HG03175 (cell line): ENCODE data around the gene SNX14.
"Not testable (repeated sequence)": the region's sequence is repeated elsewhere in the genome, so short reads cannot be mapped to it uniquely, and the experiment has no call there.

ENCODE experiments used
- ATAC-seq: cut with Tn5 transposase; IDR thresholded peaks from one replicate; pipeline ENCODE4 v1.9.1; 2021; ENCODE audit warnings: mild to moderate bottlenecking, moderate library complexity; ENCODE audit not compliant: unreplicated experiment

SNX14 gene

DNA sequence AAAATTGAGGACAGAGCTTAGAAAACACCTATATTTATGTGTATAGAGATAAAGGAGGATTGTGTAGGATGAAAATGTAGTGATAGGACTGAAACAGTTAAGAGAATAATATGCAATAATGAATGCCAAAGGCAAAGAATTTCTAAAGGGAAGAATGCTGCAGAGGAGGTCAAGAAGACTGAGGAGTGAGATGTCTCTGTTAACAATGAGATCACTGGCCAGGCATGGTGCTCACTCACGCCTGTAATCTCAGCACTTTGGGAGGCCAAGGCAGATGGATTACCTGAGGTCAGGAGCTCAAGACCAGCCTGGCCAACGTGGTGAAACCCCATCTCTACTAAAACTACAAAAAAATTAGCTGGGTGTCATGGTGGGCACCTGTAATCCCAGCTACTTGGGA is 69.4 kb downstream of the SNX14 start:
- ATAC-seq: not testable (repeated sequence)

DNA sequence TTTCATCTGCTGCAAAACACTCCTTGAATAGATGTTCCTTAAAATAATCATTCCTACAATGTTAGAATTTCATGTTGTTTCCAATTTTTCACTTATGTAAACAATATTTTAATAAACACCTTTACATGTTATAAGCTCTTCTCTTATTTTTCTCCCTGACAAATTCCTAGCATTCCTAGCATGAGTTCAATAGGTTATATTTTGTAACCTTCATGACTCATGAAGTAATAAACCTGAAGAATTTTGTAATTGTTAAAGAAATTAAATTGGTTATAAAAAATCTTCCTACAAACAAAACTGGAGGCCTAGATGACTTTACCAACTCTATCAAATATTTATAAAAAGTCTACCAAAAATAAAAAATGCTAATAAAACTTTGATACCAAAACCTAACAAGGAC is 77.5 kb downstream of the SNX14 start:
- no peak for ATAC-seq

DNA sequence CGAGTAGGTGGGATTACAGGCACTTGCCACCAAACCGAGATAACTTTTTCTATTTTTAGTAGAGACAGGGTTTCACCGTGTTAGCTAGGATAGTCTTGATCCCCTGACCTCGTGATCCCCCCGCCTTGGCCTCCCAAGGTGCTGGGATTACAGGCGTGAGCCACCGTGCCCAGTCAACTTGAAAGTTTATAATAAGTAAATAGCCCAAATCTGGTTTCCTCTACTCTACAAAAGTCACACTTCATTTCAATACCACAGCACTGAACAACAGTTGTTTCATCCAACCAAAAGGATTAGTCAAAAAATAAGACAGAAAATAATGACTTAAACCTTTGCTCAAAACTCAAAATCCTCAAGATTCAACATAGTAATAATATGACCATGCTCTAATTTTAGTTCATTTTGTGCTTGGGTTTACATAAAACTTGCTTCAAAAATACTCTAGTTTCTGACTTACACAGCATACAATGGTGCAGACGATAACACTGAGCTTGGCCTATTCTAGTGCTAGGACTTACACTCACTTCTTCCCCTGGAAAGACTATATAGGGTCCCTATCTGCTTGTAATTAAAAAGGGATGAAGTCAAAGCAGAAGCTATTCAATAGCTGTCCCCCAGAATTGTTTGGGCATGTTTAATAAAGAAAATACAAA is 87.1 kb downstream of the SNX14 start:
- ATAC-seq: no peak

DNA sequence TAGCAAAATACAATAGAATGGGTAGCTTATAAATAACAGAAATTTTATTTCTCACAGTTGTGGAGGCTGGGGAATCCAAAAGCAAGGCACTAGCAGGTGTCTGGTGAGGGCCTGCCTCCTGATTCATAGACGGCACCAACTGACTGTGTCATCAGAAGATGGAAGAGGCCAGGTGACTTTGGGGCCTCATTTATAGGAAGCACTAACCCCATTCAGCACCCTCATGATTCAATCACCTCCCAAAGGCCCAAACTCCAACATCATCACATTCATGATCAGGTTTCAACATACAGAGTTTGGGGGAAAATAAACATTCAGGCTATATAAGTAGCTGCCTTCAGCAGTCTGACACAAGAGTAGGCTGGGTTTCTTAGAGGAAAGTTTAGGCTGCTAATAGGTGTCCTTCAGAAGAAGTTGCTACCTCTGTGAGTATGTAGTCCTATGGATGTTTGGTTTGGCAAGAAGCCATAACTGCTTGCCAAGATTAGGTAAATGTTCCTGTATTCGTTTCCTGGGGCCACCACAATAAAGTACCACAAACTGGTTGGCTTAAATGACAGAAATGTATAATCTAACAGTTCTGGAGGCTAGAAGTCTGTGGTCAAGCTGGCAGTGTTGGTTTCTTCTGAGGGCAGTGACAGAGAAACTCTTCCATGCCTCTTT is 94.9 kb downstream of the SNX14 start:
- ATAC-seq: no peak

DNA sequence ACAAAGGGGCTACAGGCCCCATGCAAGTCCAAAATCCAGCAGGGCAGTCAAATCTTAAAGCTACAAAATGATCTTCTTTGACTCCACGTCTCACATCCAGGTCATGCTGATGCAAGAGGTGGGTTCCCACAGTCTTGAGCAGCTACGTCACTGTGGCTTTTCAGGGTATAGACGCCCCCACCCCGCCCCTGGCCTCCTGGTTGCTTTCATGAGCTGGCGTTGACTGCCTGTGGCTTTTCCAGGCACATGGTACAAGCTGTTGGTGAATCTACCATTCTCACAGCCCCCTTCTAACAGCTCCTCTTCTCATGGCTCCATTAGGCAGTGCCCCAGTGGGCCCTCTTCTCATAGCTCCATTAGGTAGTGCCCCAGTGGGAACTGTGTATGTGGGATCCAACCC is 96.8 kb downstream of the SNX14 start:
- no peak for ATAC-seq

DNA sequence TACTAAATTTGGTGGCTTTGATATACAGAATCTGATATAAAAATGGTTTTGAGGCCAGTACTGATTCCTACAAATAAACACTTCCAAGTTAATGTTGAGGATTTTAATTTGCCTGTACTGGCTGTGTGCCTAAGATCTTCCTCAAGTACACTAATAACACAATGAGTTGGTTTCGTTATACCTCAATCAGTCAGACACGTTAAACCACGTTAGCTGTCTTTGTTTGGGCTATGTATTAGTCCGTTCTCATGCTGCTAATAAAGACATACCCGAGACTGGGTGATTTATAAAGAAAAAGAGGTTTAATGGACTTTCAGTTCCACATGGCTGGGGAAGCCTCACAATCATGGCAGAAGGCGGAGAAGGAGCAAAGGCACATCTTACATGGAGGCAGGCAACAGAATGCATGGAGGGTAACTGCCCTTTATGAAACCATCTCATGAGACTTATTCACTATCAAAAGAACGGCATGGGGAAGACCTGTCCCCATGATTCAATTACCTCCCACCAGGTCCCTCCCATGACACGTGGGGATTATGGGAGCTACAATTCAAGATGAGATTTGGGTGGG is 97.6 kb downstream of the SNX14 start:
- no peak for ATAC-seq

DNA sequence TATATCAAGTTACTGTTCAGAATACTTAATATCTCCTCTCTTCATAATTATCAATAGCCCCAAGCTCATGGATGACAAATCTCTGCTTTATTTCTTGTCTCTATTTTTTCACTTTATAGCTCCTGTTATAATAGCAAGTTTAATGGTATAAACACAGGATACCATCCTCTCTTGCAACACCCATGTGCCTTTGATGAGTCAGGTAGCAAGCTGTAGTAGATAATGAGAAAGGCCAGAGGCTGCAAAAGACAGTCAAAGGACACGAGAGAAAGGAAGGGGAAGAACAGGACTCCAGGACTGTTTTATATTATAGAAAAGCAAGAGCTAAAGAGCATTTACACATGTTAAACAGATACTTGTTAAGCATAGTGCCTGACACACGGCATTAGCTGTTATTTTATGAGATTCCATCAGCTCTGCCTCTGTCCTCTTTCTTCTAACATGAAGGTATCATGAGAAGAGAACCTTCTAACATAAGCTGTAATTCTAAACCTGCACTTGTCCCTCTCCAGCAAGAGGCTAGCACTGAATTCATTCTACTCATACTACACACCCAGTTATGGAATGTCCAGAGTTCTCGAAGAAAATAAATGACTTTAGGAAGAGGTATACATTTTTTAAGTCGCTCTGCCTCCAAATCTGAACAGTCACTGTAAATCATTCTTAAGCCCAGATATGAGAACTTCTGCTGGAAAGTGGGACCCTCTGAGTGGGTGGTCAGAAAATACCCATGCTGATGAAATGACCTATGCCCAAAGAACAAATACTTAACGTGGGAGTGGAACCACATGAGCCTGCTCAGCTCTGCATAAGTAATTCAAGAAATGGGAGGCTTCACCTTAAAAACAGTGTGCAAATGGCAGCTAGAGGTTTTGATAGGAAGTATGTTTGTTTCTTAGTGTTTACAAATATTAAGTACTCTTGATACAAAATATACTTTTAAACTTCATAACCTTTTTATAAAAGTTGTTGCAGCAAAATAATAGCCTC is 98.8 kb downstream of the SNX14 start:
- ATAC-seq: no peak

DNA sequence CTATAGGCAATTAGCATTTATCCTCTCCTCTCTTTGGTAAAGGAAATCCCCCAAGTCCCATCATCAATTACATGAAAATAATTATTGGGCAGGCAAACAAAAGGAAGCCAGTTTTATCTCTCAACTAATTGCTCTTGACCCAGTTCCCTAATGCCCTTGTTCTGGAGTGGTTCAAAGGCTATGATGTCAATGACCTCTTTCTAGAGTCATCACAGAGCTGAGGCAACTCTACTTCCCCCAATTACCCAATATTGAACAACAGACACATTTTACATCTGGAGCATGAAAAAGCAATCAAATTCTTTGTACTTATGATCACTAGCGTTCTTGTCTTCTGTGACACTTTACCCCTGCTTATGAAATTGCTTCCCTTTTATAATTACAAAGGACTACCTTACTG is 100.3 kb downstream of the SNX14 start:
- ATAC-seq: no peak

DNA sequence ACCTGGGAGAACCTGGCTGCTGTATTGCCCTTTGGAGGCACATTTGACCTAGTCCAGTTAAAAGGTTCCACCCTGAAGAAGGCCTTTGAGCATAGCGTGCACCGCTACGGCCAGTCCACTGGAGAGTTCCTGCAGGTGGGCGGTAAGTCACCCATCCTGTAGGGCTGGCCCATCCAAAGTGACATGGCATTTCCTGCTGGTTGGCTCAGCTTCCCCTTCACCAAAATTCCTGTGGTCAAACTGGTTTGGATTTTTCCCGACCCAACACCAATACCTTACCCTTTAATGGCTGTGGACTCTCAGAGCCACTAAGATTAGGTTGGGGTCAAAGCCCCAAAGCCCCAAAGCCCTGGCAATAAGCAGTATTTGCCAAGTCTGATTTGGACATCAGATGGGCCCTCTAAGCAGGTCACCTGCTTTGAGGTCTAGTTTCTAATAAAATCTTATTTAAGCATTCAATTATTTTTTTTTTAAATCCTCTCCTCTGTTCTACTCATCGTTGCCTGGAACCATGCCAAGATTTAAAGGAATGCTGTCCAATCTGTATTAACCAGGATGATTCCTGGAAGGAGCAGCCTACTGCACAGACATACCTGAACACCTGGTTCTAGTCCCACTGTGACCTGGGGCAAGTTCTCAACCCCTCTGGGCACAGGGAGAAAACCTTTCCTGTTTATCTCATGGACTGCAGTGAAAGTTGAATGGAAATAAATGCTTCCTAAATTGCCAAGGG is 103.0 kb downstream of the SNX14 start:
- ATAC-seq: no peak

DNA sequence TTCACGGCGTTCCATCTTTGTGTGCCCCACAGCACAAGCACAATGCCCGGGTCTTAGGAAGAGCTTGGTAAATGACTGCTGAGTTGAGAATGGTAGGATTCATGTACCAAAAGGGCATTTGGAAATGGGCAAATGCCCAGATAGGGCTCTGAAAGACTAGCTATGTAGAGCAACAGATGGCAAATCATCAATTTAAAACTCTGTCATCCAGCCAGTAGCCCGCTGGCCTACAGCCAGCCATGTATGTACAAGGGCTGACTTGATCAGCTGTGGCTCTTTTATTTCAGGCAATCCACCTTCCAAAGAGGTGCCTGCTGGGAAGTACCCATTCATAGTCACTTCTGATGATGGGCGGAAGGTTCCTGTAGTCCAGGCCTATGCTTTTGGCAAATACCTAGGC is 108.7 kb downstream of the SNX14 start:
- no peak for ATAC-seq

DNA sequence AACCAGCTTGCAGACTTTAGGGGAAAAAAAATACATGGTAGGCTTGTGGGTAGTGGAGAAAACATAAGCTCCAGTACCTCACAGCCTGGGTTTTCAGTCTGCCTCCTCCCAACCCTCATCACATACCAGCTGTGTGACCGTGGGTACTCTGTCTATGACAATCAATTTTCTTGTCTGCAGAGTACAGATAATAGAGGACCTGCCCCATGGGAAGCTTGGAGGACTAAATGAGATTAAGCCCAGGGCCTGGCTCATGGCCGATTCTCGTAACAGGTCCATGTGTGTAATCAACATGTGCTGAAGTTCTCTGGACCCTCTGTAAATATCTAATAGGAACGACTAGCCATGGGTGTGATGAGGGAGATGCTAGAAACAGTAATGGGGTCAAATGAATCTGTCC is 109.8 kb downstream of the SNX14 start:
- no peak for ATAC-seq

DNA sequence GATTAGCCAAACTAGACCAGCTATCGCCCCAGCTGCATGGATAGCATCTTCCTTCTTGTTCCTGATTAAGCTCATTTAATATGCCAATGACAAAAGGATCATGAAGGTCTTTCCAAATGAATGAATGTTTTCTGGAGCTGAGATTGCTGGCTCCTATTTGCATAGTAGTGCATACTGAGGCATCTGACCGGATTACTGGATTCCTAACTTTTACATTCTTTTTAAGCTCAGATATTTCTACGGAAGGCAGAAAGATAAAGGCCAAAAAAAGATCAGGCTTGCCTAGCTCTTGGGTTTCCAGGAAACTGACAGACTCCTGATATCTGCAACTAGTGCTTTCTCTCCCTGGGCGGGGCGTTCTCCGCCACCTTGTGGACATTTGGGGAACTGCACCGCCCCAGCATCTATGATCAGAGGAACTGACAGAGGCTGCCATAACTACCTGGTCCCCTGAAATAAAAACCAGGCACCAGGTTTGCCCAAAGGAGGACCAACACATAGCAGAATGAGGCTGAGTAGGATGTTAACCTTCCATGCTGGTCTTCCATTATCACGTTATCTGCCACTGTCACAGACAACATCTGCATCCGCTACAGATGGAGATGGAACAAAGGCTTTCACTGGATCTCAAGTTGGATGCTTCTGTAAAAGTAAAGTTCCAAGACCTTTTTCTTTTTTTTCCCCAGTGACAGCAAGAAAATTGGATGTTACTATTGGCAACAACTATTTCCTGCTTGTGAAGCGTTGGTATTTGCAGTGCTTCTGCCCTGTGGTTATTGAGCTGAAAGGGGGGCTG is 110.6 kb downstream of the SNX14 start:
- ATAC-seq: peak; percentile 87

DNA sequence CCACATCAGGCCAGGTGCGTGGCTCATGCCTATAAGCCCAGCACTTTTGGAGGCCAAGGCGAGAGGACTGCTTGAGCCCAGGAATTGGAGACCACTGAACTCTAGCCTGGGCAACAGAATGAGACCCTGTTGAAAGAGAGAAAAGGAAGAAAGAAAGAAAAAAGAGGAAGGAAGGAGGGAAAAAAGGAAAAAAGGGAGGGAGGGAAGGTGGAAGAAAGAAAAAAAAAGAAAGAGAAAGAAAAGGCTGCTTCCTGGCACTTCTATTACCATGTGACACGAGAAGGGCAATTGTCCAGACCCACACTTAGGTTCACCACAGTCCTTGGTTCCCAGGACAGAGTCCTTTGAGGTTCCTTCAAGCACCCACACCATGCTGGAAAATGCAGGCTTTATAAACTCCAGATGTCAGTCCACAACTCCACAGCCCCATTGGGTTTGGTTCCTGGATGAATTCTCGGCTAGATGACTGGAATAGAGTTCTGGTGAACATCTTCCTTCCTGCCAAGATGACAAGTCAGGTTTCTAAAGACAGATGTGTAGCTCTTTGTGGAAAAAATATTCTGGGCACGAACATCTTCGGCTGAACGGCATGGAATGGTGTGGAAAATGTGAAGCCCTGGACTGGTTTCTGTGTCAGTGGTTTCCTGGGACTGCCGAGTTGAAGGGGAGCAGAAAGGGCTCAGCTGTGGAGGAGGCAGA is 111.3 kb downstream of the SNX14 start:
- peak; percentile 6 for ATAC-seq

DNA sequence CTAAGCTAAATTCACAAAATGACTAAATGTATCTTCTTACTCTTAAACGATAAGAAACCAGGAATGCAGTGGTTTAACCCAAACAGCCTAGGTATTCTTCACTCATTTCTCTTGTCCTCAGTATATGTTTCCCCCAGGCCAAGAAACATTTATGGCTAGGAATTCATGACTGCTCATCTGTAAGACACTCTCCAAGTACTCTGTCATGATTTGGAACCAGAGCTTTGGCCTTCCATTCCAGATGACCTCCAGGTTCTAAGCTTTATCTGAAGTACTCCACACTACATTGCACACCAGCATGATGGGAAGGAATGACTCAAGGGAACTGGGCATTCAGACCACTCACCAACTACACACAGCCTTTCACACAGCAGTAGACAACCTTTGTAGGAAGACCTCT is 114.5 kb downstream of the SNX14 start:
- no peak for ATAC-seq

DNA sequence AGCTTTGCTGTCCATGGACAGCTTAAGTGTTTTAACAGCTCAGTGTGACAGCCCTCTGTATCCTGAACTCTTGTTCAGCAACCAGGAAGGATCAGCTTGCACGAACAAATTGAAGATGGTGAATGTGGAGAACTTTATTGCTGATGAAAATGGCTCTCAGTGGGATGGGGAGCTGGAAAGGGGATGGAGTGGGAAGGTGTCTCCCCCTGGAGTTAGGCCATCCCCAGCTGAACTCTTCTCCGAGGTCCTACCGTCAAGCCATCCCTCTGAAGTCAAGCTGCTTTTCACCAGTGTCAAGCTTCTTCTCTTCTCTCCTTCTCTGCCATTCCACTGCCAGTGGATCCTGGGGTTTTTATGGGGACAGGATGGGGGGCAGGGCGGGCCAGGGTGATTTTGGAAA is 117.1 kb downstream of the SNX14 start:
- ATAC-seq: no peak

DNA sequence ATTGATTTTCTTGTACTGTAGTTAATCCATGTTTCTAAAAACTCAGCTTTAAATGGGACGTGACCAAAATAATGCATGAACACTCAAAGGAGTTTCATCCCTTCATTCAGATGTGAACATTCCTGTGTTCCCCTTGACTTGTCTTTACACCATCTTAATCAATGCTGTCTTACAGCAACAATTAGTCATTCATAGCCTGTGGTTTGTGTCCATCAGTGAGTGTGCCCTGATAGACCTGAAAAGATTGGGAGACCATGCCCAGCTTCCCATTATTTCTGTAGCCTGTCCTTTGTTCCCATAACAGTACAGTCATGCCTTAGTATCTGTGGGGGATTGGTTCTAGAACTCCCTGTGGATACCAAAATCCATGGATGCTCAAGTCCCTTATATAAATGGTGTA is 119.9 kb downstream of the SNX14 start:
- no peak for ATAC-seq

DNA sequence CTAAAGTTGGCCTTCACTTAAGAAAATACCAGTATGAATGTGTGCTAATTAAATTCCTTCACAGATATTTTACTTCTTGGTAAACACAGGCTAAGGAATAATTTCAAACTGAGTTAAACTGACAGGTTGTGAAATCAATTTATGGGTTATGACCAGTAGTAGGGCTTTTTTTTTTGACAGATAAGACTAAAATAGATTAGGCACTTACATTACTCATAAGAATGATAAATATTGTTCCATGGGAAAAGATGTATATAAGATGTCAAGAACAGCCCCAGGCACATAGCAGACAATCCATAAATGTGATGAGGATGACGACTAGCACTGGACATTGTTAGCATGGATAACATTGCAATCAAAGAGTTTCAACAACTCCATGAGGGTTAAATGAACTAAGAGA is 120.9 kb downstream of the SNX14 start:
- no peak for ATAC-seq

DNA sequence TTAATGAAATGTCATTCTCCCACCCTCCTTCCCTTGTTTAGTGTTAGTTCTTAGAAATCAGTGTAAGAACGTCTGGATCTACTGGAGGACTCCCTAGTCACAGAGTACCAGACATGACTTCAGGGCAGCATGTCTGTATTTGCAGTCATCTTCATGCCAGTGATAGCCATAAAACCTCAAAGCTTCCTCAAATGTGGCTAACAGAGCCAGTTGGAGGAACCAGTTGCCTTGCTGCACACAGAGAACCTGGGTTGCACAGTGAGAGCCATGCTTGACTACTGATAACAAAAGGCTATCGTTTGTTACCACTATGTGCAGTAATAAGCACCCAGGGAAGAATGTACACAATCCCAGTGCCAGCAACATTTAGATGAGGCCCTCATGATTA is 123.6 kb downstream of the SNX14 start:
- ATAC-seq: no peak

DNA sequence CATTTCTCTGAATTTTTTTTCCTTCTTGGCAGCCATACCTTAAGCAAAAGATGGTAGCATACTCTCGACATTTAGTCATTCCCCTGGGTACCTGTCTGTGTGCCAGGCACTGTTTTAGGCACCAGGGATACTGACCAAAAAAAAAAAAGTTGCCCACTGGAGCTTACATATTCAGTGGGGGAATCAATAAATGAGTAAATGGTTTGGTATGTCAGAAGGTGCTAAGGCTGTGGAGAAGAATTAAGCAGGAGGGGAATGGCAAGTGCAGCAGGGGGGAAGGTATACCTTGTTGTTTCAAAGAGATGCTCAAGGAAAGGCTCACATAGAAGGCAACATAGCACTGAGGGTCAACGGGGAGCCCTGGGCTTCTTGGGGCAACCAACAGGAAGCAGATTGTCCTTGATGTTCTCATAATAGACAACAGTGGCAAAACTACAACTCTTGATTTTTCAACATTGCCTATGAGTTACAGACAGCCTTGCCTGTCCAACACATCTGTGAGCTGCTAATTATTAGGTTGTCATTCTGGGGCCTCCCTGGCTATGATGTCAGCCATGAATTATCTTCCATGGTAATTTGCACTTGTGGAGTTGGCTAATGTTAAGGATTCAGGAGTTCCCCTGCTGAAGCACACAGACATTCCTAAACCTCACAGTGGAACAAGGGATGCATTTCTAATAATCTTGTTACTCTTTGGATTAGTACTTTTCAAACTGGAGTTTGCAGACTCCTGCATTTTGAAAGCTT is 124.2 kb downstream of the SNX14 start:
- no peak for ATAC-seq
